Gastroesophageal sphincter (tissue), 4 donors: Measurements from ENCODE around the gene ERBB2. TPM values are rescaled to one million over a fixed set of nuclear protein-coding genes. Genes with fewer than 3 reads are reported as not detected.
A peak's percentile ranks its signal among the peaks of the same experiment; 100 is the strongest.

Source experiments
- ATAC-seq: fragments of 150-250 bp; one replicate; pipeline ENCODE4 v1.9.1; 2016; ENCODE audit warnings: mild to moderate bottlenecking, moderate library complexity
- H3K27ac ChIP-seq, 4 donors: fragments of 200-600 bp; sonication (generic) in 3 of 4; 1 replicate in 3 of 4; 2 replicates in 1 of 4; pipeline ENCODE4 v1.5.1; 2016 to 2019
- H3K27me3 ChIP-seq: fragments of 200-600 bp; sonication (generic); one replicate; pipeline ENCODE4 v1.5.1; 2019
- H3K36me3 ChIP-seq, 2 donors: fragments of 200-600 bp; sonication (generic); one replicate each; pipeline ENCODE4 v1.5.1; 2019; ENCODE audit warnings: control low read depth in 1 of 2
- H3K4me1 ChIP-seq, 3 donors: fragments of 200-600 bp; sonication (generic); 1 replicate in 2 of 3; 2 replicates in 1 of 3; pipeline ENCODE4 v1.5.1; 2016 to 2019; ENCODE audit warnings: control low read depth in 2 of 3
- H3K4me3 ChIP-seq, 2 donors: fragments of 200-600 bp; sonication (generic); one replicate each; pipeline ENCODE4 v1.5.1; 2019; ENCODE audit warnings: mild to moderate bottlenecking in 1 of 2, moderate library complexity in 1 of 2
- H3K9me3 ChIP-seq, 3 donors: fragments of 200-600 bp; sonication (generic); one replicate each; pipeline ENCODE4 v1.5.1; 2017 to 2019; ENCODE audit warnings: control low read depth in 2 of 3
- EP300 ChIP-seq: sonication (generic); formaldehyde crosslinking; IDR thresholded peaks from one replicate; pipeline ENCODE4 v1.6.1; 2017; ENCODE audit warnings: antibody characterized with exemption, mild to moderate bottlenecking
- POLR2A ChIP-seq, 2 donors: fragments of 450-650 bp; IDR thresholded peaks; one replicate each; pipeline ENCODE4 v1.6.1; 2017; ENCODE audit warnings: antibody characterized with exemption in 2 of 2, mild to moderate bottlenecking in 2 of 2, moderate library complexity in 1 of 2
- POLR2AphosphoS5 ChIP-seq: sonication (generic); formaldehyde crosslinking; IDR thresholded peaks from one replicate; pipeline ENCODE4 v1.6.1; 2017; ENCODE audit warnings: antibody characterized with exemption
- WGBS, 2 donors: methylation state at CpG; one replicate each; pipeline ENCODE4 v1.1.5; 2018; ENCODE audit warnings: low coverage in 1 of 2; 5-methylcytosine and 5-hydroxymethylcytosine counted together
- total RNA-seq, 4 donors: library from RNA; depleted of rRNA; stranded (reverse); fragments of >200 nt; gene quantifications; one replicate each; pipeline ENCODE4 v1.1.0, GENCODE V29; 2016
- TF ChIP-seq, protein P1 (sequence below), 4 experiments: fragments of 200-600 bp in 2 of 4; fragments of 450-650 bp in 2 of 4; sonication (generic) in 1 of 4; IDR thresholded peaks; one replicate each; pipeline ENCODE4 v1.5.1; 2017 to 2019; ENCODE audit warnings: antibody characterized with exemption in 4 of 4, mild to moderate bottlenecking in 2 of 4, moderate library complexity in 2 of 4

Gene ERBB2
- total RNA-seq, result 10 to 100 TPM; 43.3 to 60.8 (median 48.2) TPM

DNA sequence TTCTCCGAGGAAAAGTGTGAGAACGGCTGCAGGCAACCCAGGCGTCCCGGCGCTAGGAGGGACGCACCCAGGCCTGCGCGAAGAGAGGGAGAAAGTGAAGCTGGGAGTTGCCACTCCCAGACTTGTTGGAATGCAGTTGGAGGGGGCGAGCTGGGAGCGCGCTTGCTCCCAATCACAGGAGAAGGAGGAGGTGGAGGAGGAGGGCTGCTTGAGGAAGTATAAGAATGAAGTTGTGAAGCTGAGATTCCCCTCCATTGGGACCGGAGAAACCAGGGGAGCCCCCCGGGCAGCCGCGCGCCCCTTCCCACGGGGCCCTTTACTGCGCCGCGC is at the start of gene ERBB2:
Gene ERBB2 (plus strand): TSS at position 247 of the 330 bp plus-strand sequence. CDS start 175 bp downstream, outside the sequence.
- Histone ChIP-seq H3K4me1 (peaks cover 0 to 54% (median 11%) of the 10 kb centered on the region in 3 donors), H3K9me3 (no peaks in the 10 kb centered on the region), H3K4me3 (peak within 1 kb of the TSS; percentile 84 to 85), H3K27me3 (peaks cover 4% of the 10 kb centered on the region), H3K27ac (peak within 1 kb of the TSS; percentile 74 to 90 (median 86)), H3K36me3 (peaks cover 0 to 7% of the 10 kb centered on the region in 2 donors)
- WGBS, 2 donors, result 0 to 1% methylated on average over 5 to 12 of the region's 20 CpGs
- TF ChIP-seq EP300, result no peak
- TF ChIP-seq POLR2AphosphoS5, result peak; percentile 86
- TF ChIP-seq, protein P1, sequence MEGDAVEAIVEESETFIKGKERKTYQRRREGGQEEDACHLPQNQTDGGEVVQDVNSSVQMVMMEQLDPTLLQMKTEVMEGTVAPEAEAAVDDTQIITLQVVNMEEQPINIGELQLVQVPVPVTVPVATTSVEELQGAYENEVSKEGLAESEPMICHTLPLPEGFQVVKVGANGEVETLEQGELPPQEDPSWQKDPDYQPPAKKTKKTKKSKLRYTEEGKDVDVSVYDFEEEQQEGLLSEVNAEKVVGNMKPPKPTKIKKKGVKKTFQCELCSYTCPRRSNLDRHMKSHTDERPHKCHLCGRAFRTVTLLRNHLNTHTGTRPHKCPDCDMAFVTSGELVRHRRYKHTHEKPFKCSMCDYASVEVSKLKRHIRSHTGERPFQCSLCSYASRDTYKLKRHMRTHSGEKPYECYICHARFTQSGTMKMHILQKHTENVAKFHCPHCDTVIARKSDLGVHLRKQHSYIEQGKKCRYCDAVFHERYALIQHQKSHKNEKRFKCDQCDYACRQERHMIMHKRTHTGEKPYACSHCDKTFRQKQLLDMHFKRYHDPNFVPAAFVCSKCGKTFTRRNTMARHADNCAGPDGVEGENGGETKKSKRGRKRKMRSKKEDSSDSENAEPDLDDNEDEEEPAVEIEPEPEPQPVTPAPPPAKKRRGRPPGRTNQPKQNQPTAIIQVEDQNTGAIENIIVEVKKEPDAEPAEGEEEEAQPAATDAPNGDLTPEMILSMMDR (IDR thresholded peaks at IDR 0.05), result no peak
- TF ChIP-seq POLR2A (IDR thresholded peaks at IDR 0.05), result peak; percentile 33 to 56
- ATAC-seq, result peak; percentile 88

DNA sequence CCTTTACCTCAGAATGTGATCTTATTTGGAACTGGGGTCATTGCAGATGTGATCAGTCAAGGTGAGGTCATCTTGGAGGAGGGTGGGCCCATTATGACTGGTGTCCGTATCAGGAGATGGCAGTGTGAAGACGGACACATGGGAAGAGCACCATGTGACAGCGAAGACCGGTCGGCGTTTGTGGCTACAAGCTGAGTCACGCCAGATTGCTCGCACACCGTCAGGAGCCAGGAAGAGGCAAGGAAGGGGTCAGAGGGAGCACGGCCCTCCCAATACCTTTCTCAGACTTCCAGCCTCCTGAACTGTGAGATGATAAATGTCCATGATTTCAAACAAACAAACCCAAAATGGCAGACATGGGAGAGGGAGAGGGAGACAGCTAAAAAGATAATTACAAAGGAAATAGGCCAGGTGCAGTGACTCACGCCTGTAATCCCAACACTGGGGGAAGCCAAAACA is 49.7 kb upstream of the ERBB2 start:
- H3K27ac ChIP-seq, result no peak overlapping the region
- WGBS, 2 donors, result 75 to 84% methylated on average over 10 to 11 of the region's 11 CpGs
- no peaks in the 10 kb centered on the region for H3K9me3 ChIP-seq
- H3K36me3 ChIP-seq, result peaks cover 0 to 19% of the 10 kb centered on the region in 2 donors
- TF ChIP-seq EP300, result no peak
- TF ChIP-seq POLR2AphosphoS5, result no peak
- H3K4me3 ChIP-seq, result no peak overlapping the region
- H3K4me1 ChIP-seq, result peaks cover 0 to 30% (median 0%) of the 10 kb centered on the region in 3 donors
- no peaks in the 10 kb centered on the region for H3K27me3 ChIP-seq
- ATAC-seq, result no peak

DNA sequence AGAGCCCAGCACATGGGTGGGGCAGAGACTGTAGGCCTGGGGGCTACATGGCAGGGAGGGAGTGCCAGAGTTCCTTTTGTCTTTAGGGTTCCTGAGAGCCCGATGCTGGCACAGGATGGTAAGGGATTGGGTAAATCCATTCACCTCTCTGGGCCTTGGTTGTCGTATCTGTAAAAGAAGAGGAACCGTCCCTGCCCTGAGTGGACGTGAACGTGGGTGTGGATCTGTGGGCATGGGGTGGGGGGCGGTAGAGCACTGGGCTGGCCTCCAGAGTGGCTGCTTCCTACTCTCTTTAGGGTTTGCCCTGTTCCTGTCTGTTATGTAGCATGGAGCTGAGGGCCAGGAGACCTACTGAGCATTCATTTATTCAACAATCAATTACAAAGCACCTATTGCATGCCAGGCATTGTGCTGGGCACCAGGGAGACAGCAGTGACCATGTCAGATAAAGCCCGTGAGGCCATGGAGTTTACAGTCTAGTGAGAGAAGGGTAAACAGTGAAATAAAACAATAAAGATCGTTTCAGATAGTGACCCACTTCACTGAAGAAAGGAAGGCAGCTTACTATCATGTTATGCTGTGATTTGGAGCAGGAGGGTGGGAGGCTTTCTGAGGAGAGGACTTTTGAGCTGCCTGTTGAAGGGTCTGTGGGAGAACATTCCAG is 47.8 kb upstream of the ERBB2 start:
- H3K4me3 ChIP-seq, result no peak overlapping the region
- 57 to 65% methylated on average over 6 of the region's 8 CpGs for WGBS, 2 donors
- H3K9me3 ChIP-seq, result no peaks in the 10 kb centered on the region
- TF ChIP-seq EP300 (no peak), POLR2A (IDR thresholded peaks at IDR 0.05) (no peak), POLR2AphosphoS5 (no peak)
- TF ChIP-seq, protein P1 (IDR thresholded peaks at IDR 0.05), result no peak
- H3K27me3 ChIP-seq, result no peaks in the 10 kb centered on the region
- peaks cover 0 to 32% of the 10 kb centered on the region in 2 donors for H3K36me3 ChIP-seq
- ATAC-seq, result no peak
- peak overlapping the region in 3 of 4 donors; percentile 26 to 71 (median 54) for H3K27ac ChIP-seq
- peaks cover 0 to 28% (median 0%) of the 10 kb centered on the region in 3 donors for H3K4me1 ChIP-seq

DNA sequence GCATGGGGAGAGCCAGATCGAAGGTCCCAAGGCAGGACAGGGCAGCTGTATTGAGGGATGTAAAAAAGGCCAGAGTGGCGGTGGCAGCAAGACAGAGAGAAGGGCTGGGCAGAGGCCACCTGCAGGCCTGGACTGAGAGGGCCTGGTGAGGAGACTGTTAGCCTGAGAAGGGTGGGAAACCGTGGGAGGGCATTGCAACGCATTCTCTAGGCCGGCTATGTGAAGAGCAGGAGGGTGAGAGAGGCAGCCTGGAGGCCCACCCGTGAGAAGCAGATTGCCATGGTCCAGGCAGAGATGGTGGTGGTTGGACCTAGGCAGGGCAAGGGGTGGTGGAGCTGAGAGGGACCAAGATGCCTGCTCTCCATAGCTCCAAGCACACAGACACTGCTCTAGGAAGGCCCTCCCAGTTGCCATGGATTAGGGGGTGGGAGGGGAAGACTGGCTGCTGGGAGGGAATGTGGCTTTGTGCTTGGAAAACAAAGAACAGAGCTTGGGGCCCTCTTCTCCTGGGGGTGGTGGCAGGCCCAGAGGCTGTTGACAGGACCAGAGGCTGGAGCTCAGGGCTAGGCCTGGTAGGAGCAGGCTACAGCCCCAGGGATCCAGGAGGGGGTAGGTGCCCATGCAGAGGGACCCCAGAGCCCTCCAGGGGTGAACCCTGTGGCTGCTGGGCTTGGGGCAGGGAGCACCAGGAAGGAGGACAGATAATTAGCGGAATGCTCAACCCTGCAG is 47.1 kb upstream of the ERBB2 start:
- no peak for ATAC-seq
- H3K36me3 ChIP-seq, result peaks cover 0 to 39% of the 10 kb centered on the region in 2 donors
- H3K27me3 ChIP-seq, result no peaks in the 10 kb centered on the region
- H3K27ac ChIP-seq, result peak overlapping the region in 3 of 4 donors; percentile 54 to 71 (median 63)
- no peak for TF ChIP-seq EP300
- H3K9me3 ChIP-seq, result no peaks in the 10 kb centered on the region
- peaks cover 0 to 28% (median 0%) of the 10 kb centered on the region in 3 donors for H3K4me1 ChIP-seq
- peak overlapping the region in 1 of 2 donors; percentile 36 for H3K4me3 ChIP-seq
- 60 to 90% methylated on average over 2 to 5 of the region's 7 CpGs for WGBS, 2 donors

DNA sequence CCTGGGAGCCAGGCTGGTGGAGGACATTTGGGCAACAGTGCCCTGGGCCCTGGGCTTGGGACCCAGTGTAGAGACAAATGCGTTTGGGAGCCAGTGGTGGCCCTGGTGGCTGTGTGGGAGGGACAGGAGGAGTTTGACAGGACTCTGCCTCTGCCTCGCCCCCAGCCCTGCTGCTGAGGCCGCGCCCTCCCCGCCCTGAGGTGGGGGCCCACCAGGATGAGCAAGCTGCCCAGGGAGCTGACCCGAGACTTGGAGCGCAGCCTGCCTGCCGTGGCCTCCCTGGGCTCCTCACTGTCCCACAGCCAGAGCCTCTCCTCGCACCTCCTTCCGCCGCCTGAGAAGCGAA is 46.6 kb upstream of the ERBB2 start:
- TF ChIP-seq POLR2AphosphoS5, result no peak
- TF ChIP-seq EP300, result no peak
- TF ChIP-seq, protein P1 (IDR thresholded peaks at IDR 0.05), result no peak
- no peak for ATAC-seq
- H3K27ac ChIP-seq, result peak overlapping the region in 3 of 4 donors; percentile 54 to 71 (median 63)
- peak overlapping the region in 1 of 2 donors; percentile 36 for H3K4me3 ChIP-seq
- WGBS, 2 donors, result 74% methylated on average over 4 of the region's 12 CpGs; no CpG with 5 or more reads in 1 of the 2 donors
- no peaks in the 10 kb centered on the region for H3K27me3 ChIP-seq
- H3K4me1 ChIP-seq, result peaks cover 0 to 30% (median 0%) of the 10 kb centered on the region in 3 donors
- H3K36me3 ChIP-seq, result peaks cover 0 to 45% of the 10 kb centered on the region in 2 donors
- no peaks in the 10 kb centered on the region for H3K9me3 ChIP-seq
